Fibroblast of villous mesenchyme (primary cell): ENCODE data around the gene WDR77. TPM values are rescaled to one million over a fixed set of nuclear protein-coding genes. Genes with fewer than 3 reads are reported as not detected.

Experiments
- DNase-seq: peaks from one replicate; pipeline ENCODE4 v3.0.0-alpha.2; 2010; ENCODE audit warnings: low read depth
- H3K4me3 ChIP-seq: 2 replicates; pipeline ENCODE4 v1.5.1; 2011; ENCODE audit warnings: low read depth, mild to moderate bottlenecking, low read length
- CTCF ChIP-seq: IDR thresholded peaks from 2 replicates; pipeline ENCODE4 v1.5.1; 2012; ENCODE audit warnings: low read depth, mild to moderate bottlenecking, low read length; ENCODE audit not compliant: insufficient read depth
- total RNA-seq: library from RNA; depleted of rRNA; stranded (reverse); fragments of >200 nt; gene quantifications from 2 replicates; pipeline ENCODE4 v1.2.3, GENCODE V29; 2012

WDR77 gene
- 40.9 and 59.2 TPM in 2 replicates for total RNA-seq

- DNase-seq, result peak; percentile 99
- peak within 1 kb of the TSS; percentile 100 for H3K4me3 ChIP-seq
- no peak for TF ChIP-seq CTCF
These were observed at the start of gene WDR77, which contains the start of gene ATP5PB for GRCh38 chr1:111448918-111449702. TSS of gene WDR77 (minus strand) at chr1:111449256. CDS start at chr1:111449169, 87 bp downstream. TSS of gene ATP5PB (plus strand) at chr1:111449464. CDS start at chr1:111449542, 78 bp downstream.

- no peak for TF ChIP-seq CTCF
- H3K4me3 ChIP-seq, result no peak overlapping the region
- DNase-seq, result no peak
These were observed 48.5 kb upstream of the WDR77 start for GRCh38 chr1:111497592-111497991.

GRCh38 chr1:111496398-111496797 lies 47.3 kb upstream of the WDR77 start:
- H3K4me3 ChIP-seq, result no peak overlapping the region
- DNase-seq, result no peak
- TF ChIP-seq CTCF, result no peak

GRCh38 chr1:111491070-111491469 lies 42.0 kb upstream of the WDR77 start:
- DNase-seq, result no peak
- no peak for TF ChIP-seq CTCF

GRCh38 chr1:111490220-111490619 lies 41.2 kb upstream of the WDR77 start:
- H3K4me3 ChIP-seq, result no peak overlapping the region
- TF ChIP-seq CTCF, result no peak
- no peak for DNase-seq

More at GRCh38 chr1:111491070-111491469, 42.0 kb upstream of the WDR77 start:
- no peak overlapping the region for H3K4me3 ChIP-seq

GRCh38 chr1:111489604-111490003 lies 40.5 kb upstream of the WDR77 start:
- peak; percentile 63 for DNase-seq
- no peak overlapping the region for H3K4me3 ChIP-seq
- no peak for TF ChIP-seq CTCF
